Keratinocyte (primary cell): ENCODE measurements around the gene SOX5. TPM values are rescaled to one million over a fixed set of nuclear protein-coding genes. Genes with fewer than 3 reads are reported as not detected.

Experiments used
- DNase-seq: peaks from one replicate; pipeline ENCODE4 v3.0.0-alpha.2; 2011; ENCODE audit warnings: low read depth, missing footprints, low spot score
- FAIRE-seq: peaks from 2 replicates; lab custom pipeline; 2011; peaks lifted over from hg19 to GRCh38; lab: Jason Lieb, UNC
- H2AFZ ChIP-seq: 2 replicates; pipeline ENCODE4 v1.6.0; 2012; ENCODE audit warnings: low read length, control low read depth, inconsistent platforms; ENCODE audit not compliant: control insufficient read depth
- H3K27ac ChIP-seq: 2 replicates; pipeline ENCODE4 v1.5.1; 2011; ENCODE audit warnings: low read length; ENCODE audit not compliant: control insufficient read depth, insufficient read depth
- H3K27me3 ChIP-seq: 3 replicates; pipeline ENCODE4 v1.6.0; 2011; ENCODE audit warnings: low read length; ENCODE audit not compliant: control insufficient read depth, insufficient read depth; ENCODE audit errors: extremely low read depth
- H3K36me3 ChIP-seq, 2 experiments: 2 replicates in 1 of 2; 3 replicates in 1 of 2; pipeline ENCODE4 v1.5.1; 2011; ENCODE audit warnings: low read length in 2 of 2, mild to moderate bottlenecking in 1 of 2; ENCODE audit not compliant: control insufficient read depth in 2 of 2, insufficient read depth in 2 of 2; ENCODE audit errors: extremely low read depth in 1 of 2
- H3K4me1 ChIP-seq: 3 replicates; pipeline ENCODE4 v1.5.1; 2011; ENCODE audit warnings: low read length; ENCODE audit not compliant: control insufficient read depth, insufficient read depth; ENCODE audit errors: extremely low read depth
- H3K4me2 ChIP-seq: 3 replicates; pipeline ENCODE4 v1.6.0; 2011; ENCODE audit warnings: low read depth, low read length; ENCODE audit not compliant: control insufficient read depth, insufficient read depth; ENCODE audit errors: extremely low read depth
- H3K4me3 ChIP-seq, 3 experiments: fragments of 200-600 bp in 1 of 3; sonication (generic) in 1 of 3; 2 replicates in 2 of 3; 3 replicates in 1 of 3; pipeline ENCODE4 v1.5.1; 2011 to 2016; ENCODE audit warnings: low read length in 3 of 3, mild to moderate bottlenecking in 3 of 3, control low read depth in 2 of 3, inconsistent platforms in 1 of 3, low read depth in 1 of 3, mixed read lengths in 1 of 3, mixed run types in 1 of 3, moderate library complexity in 1 of 3; ENCODE audit not compliant: control insufficient read depth in 2 of 3, insufficient read depth in 2 of 3; ENCODE audit errors: extremely low read depth in 1 of 3
- H3K79me2 ChIP-seq: 2 replicates; pipeline ENCODE4 v1.6.0; 2012; ENCODE audit warnings: low read length; ENCODE audit not compliant: control insufficient read depth, insufficient read depth
- H3K9ac ChIP-seq: 3 replicates; pipeline ENCODE4 v1.6.0; 2011; ENCODE audit warnings: low read length; ENCODE audit not compliant: control insufficient read depth, insufficient read depth; ENCODE audit errors: extremely low read depth
- H3K9me1 ChIP-seq: 3 replicates; pipeline ENCODE4 v1.6.0; 2011; ENCODE audit warnings: low read length; ENCODE audit not compliant: control insufficient read depth, insufficient read depth; ENCODE audit errors: extremely low read depth
- H3K9me3 ChIP-seq: 2 replicates; pipeline ENCODE4 v1.5.1; 2012; ENCODE audit warnings: low read depth, low read length; ENCODE audit not compliant: control insufficient read depth
- H4K20me1 ChIP-seq: 3 replicates; pipeline ENCODE4 v1.6.0; 2011; ENCODE audit warnings: low read length; ENCODE audit not compliant: control insufficient read depth, insufficient read depth; ENCODE audit errors: extremely low read depth
- EZH2 ChIP-seq: IDR thresholded peaks from one replicate; pipeline ENCODE4 v1.6.1; 2012; ENCODE audit warnings: inconsistent platforms, mild to moderate bottlenecking, low read length, moderate library complexity
- dilution Hi-C: fragments of 300-500 bp; cut with MboI; formaldehyde crosslinking; loops from one replicate; pipeline ENCODE4 v1.7.0; 2020; ENCODE audit warnings: low sequenced_read_pairs; ENCODE audit not compliant: extremely low pct_ligation_motif_present
- polyA plus RNA-seq, 5 experiments: library from polyadenylated mRNA; depleted of rRNA in 3 of 5; stranded (reverse) in 3 of 5; stranded (forward) in 1 of 5; unstranded in 1 of 5; fragments of >200 nt; gene quantifications; 1 replicate in 1 of 5; 2 replicates in 3 of 5; 3 replicates in 1 of 5; pipeline versions ENCODE4 v1.2.1 to v1.2.3, GENCODE V29; 2011 to 2012; ENCODE audit warnings: missing spikeins in 2 of 5, low read depth in 1 of 5, low replicate concordance in 1 of 5
- TF ChIP-seq, protein P1 (sequence below), 3 experiments: IDR thresholded peaks in 1 of 3; conservative IDR thresholded peaks in 1 of 3; optimal IDR thresholded peaks in 1 of 3; 2 replicates in 2 of 3; 3 replicates in 1 of 3; pipeline versions ENCODE3 to v1.5.1; 2011; ENCODE audit warnings: low read length in 3 of 3, mild to moderate bottlenecking in 3 of 3, moderate library complexity in 2 of 3, control low read depth in 1 of 3, inconsistent platforms in 1 of 3; ENCODE audit not compliant: insufficient read depth in 2 of 3; ENCODE audit errors: extremely low read depth in 1 of 3

SOX5 gene
- polyA plus RNA-seq, 1 donor (not counting 4 experiments of a cell fraction or from before 2014, with no cell fraction given): not detected

DNA sequence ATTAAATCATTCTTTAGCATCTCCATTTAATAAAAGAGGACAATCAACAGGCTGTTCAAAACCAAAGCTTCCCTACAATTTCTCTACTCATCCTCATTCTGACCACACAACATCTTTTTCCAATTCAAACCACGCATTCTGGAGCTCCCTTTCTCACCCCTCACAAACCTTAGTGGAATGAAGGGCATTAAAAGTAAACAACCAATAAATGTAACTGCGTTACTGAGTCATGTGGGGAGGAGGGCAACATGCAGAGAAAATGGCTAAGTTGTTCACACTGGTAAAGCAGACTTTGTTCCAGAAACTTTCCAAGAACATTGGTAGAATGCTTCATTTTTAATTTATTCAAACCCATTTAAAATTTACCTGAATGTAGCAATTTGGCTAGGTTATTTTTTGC, 19.6 kb downstream of the SOX5 start:
- TF ChIP-seq, protein P1, sequence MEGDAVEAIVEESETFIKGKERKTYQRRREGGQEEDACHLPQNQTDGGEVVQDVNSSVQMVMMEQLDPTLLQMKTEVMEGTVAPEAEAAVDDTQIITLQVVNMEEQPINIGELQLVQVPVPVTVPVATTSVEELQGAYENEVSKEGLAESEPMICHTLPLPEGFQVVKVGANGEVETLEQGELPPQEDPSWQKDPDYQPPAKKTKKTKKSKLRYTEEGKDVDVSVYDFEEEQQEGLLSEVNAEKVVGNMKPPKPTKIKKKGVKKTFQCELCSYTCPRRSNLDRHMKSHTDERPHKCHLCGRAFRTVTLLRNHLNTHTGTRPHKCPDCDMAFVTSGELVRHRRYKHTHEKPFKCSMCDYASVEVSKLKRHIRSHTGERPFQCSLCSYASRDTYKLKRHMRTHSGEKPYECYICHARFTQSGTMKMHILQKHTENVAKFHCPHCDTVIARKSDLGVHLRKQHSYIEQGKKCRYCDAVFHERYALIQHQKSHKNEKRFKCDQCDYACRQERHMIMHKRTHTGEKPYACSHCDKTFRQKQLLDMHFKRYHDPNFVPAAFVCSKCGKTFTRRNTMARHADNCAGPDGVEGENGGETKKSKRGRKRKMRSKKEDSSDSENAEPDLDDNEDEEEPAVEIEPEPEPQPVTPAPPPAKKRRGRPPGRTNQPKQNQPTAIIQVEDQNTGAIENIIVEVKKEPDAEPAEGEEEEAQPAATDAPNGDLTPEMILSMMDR (optimal IDR thresholded peaks at IDR 0.05 in 1 of 3, IDR thresholded peaks at IDR 0.05 in 1 of 3, conservative IDR thresholded peaks at IDR 0.05 in 1 of 3; ENCODE audit: extremely low read depth in 1 of 3, insufficient read depth in 2 of 3, low read length in 3 of 3): no peak
- no peak for TF ChIP-seq EZH2
- Histone ChIP-seq H3K79me2 (no peaks in the 10 kb centered on the region), H3K36me3 (no peaks in the 10 kb centered on the region), H3K4me3 (no peak overlapping the region), H2AFZ (no peak overlapping the region), H3K4me2 (no peak overlapping the region), H3K27me3 (no peaks in the 10 kb centered on the region), H3K9me1 (no peaks in the 10 kb centered on the region), H3K9me3 (no peaks in the 10 kb centered on the region), H4K20me1 (no peaks in the 10 kb centered on the region), H3K9ac (no peak overlapping the region), H3K27ac (no peak overlapping the region), H3K4me1 (no peaks in the 10 kb centered on the region)
- no peak for FAIRE-seq
- dilution Hi-C loops: no loop called here
- DNase-seq: no peak

DNA sequence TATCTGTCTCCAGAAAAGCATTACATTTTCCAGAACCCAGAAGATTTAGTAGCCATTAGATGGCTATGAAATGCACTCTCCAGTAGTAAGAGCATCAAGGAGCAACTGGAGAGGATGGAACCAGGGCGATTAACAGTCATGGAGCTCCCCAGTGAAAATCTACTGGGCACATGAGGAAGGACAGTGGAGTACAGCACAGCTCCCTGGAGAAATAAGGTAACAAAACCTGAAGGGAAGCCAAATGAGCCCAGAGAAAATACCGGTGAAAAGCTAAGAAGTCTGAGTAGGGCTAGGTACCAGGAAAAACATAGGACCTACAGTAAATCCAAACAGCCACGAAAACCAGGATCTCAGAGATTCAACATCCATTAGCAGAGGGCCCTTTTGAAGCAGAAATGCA, 21.6 kb downstream of the SOX5 start:
- dilution Hi-C loops: no loop called here
- H3K9me3 ChIP-seq: no peaks in the 10 kb centered on the region
- H3K27me3 ChIP-seq: no peaks in the 10 kb centered on the region
- TF ChIP-seq, protein P1 (optimal IDR thresholded peaks at IDR 0.05 in 1 of 3, IDR thresholded peaks at IDR 0.05 in 1 of 3, conservative IDR thresholded peaks at IDR 0.05 in 1 of 3; ENCODE audit: extremely low read depth in 1 of 3, insufficient read depth in 2 of 3, low read length in 3 of 3): no peak
- no peak for TF ChIP-seq EZH2
- H3K36me3 ChIP-seq: no peaks in the 10 kb centered on the region
- no peaks in the 10 kb centered on the region for H3K79me2 ChIP-seq
- H3K9ac ChIP-seq: no peak overlapping the region
- no peak overlapping the region for H3K27ac ChIP-seq
- FAIRE-seq (no peak), DNase-seq (no peak)
- no peaks in the 10 kb centered on the region for H3K9me1 ChIP-seq
- H2AFZ ChIP-seq: no peak overlapping the region
- H3K4me1 ChIP-seq: no peaks in the 10 kb centered on the region
- no peak overlapping the region for H3K4me3 ChIP-seq
- no peaks in the 10 kb centered on the region for H4K20me1 ChIP-seq
- no peak overlapping the region for H3K4me2 ChIP-seq
